Stimulated activated CD4-positive, alpha-beta T cell treated with anti-CD3 and anti-CD28 coated beads, Interleukin-2, amount 100 ng/mL, for 24 hours (primary cell): ENCODE data around the gene DSCAM.

Experiments used
- DNase-seq, 2 donors: peaks; one replicate each; pipeline ENCODE4 v3.0.0-alpha.2; 2020

The DSCAM gene

DNA sequence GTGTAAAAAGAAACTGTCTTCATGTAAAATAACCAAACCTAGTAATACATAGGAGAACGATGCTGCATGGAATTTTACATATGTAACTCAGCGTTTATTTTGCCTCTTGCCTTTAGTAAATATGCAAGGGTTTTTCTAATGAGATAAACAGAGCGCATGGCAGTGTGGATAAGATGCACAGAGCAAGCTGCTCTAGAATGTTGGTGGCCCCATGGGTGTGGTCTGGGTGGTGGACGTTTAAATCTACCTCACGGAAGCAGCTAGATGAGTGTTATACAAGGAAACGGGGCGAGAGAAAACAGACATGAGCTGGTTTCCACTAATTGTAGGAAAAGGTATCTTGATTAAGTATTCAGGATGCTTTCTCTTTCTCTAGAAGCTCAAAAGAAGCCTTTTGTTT is 205.9 kb downstream of the DSCAM start:
- DNase-seq, result no peak

DNA sequence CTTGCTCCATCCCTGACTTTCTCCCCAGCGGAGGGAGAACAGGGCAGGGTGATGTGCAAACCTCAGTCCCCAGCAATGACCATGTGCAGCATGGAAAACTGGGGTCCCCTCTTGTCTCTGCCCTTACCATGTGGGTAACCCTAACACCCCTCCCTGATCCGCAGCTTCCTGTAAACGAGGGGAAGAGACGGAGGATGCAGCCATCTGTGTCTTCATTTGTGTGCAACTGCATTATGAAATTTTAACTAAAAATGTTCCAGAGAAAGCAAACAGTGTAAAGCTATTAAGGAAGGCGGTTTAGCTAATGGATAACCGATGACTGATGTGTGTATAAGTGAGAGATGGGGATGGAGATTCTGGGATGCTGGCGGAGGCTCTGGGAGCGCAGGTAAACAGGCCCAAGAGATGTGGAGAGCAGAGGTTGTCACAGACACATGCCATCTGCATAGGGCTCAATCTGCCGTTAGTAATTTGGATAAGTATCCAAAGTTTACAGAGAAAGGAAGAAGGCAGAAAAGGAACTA is 206.6 kb downstream of the DSCAM start:
- DNase-seq, result no peak

DNA sequence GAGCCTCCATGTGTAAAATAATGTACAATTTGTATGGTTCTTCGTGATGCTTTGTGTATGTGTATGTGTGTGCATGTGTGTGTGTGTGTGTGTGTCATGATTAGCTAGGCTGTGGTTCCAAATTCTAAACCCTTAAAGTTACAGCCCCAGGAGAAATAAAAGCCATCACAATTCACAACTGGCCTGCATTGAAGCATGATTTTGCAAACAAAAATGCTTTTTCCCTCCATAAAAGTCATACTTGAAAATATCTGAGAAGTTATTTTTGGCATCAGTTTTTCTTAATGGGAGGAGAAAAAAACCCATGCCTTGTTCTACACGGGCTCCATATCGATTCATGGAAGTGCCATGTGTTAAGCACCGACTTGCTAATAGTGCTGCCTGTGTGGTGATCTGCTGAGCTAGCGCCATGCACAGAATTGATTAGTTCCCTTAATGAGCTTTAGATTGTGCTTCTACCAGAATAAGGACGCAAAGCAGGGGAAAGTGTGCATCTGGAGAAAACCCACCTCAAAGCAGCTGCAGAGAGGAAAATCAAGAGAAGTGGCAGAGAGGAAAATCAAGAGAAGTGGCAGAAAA is 207.3 kb downstream of the DSCAM start:
- DNase-seq, result no peak

DNA sequence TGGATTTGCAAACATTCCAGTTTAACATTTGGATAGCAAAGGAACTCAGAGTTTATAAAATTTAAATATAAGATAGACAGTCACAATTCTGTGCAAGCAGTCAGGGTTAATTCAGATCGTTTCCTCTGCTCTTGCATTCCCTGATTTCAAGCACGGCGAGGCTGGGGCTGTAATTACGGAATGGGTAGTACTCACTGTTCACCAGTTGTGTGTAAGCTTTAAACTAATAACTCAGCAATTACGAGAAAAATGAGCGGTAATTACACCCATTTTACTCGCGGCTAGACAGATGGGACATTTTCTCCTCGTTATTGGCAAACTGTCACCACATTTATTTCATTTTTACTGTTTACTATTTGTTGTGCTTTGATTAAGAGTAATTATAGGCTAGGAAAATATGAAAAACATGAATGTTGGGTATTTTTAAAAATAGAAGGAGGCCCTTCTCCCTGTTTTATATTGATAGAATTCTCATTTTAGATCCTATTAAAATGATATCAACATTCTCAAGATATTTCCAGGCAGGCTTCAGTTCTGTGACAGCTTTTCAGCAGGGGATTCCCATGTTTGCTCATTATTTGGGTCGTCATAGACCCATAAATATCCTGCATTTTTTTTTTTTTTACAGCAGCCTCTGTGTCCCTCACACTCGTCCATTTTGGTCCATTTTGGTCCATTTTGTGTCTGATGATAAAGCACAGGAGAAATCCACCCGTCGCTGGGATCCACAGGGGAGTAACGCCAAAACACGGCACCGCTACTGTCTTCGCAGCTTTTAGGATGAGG is 208.3 kb downstream of the DSCAM start:
- DNase-seq, result no peak

DNA sequence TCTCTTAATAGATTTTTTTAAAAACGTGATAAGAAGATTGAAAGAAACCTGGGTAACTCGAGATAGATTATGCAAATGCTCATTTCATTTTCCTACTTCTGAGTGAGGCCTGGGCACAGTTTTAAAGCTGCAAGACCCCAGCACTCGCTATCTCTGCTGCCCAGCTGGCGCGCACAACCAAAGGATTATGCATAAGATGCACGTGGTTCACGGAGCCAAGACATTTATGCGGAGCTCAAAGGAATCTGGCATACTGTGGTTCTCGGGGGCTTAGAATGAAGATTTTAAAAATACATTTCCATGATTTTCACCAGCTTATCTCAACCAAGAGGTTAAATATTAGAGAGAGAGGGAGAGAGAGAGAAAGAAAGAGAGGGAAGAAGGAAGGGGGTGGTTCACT is 210.9 kb downstream of the DSCAM start:
- DNase-seq, result no peak

DNA sequence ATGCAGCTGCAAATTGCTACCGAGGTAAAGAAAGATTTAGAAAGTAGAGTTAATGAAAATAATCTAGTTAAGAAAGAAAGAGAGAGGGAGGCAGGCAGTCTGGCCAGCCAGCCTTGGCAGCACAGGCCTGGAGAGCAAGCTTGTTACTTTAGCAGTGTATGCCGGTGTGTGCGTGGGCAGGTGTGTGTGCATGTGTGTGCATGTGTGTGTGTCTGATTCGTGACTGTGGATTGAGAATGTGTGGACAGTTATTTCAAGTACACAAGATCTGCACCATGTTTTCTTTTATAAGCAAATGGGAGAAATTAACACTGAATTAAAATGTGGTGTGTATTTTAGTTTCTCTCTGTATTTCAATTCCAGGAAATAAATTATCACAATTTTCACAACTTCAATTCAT is 211.6 kb downstream of the DSCAM start:
- no peak for DNase-seq

DNA sequence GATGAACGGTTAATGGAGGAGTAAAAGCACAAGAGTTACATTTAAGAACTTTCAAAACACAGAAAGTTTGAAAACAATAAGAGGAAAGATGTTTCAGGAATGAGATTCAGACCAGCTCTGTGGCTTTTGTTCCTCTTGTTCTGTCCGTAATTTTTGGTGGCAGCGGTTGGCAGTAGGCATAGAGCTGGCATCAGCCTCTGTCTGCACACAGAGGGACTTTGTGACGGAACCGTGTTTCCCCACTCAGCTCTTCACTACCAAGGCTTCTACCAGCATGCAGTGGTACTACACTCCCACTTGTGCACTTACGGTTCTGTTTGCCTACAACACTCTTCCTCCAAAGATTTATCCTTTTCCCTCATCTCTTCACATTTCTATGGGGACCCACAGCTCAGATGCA is 212.8 kb downstream of the DSCAM start:
- DNase-seq, result no peak

DNA sequence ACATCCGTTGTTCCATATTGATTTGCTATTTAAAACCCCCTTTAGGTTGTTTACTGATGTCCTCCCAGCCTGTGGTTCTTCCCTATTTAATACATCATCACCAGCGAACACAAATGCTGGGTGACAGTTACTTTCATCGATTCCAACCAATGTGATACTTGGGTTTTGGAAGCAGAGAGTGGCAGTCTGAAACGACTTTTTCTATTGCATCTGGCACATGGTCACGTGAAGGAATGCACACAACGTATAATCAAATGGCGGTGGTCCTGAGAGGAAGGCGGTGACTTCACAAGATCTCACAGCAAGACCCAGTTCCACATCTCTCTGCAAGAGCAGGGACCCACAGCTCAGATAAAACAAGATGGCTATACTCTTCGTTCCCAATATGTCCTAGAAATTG is 213.9 kb downstream of the DSCAM start:
- no peak for DNase-seq

DNA sequence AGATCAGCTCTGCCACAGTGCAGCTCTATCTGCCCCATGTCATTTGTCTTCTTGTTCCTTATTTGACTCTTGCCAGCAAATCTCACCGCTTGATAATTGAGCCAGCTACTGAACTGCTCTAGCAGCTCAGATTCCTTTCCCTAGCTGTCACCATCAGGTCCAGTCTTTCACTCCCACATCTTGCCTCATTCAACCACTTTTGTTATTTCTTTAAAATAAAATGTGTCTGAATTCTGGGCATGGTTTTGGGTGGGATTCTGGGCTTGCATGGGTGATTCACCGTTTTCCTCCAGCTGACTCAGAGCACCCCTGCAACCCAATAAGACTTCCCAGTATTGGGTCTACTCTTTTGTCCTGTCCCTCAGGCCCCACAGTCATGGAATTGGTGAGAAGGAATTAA is 215.7 kb downstream of the DSCAM start:
- no peak for DNase-seq

DNA sequence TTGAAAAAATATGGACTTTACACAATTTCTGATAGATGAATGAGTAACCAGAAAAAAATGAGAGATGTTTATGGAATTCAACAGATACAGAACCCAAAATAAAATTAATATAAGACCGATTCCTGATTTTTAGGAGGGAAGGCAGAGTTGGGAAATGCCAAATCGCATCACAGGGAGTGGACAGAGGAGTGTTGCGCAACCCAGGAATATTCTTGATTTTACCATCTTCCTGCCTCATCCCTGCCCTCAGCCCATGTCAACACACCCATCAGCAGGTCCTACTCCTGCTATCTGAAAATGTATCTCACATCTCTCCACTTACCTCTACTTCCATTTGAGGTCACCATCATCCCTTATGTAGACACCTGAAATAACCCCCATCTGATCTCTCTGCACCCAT is 221.0 kb downstream of the DSCAM start:
- DNase-seq, result no peak

DNA sequence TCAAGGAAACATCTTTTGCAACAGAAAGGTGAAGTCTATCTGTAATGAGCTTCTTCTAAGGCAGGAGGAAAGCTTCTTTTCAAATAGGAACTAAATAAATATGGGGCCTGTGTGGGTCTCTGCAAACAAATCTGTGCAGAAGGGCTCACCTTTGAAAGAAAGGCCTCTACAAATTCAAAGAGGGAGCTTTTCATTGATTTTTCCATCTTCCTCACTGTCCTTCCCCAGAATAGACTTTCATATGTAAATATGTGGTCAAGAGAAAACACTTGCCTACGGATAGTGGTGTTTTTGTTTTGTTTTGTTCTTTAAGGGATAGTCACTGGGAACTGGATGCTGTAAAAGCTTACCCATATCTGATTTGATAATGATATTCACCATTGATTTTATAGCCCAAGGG is 223.4 kb downstream of the DSCAM start:
- DNase-seq, result no peak

DNA sequence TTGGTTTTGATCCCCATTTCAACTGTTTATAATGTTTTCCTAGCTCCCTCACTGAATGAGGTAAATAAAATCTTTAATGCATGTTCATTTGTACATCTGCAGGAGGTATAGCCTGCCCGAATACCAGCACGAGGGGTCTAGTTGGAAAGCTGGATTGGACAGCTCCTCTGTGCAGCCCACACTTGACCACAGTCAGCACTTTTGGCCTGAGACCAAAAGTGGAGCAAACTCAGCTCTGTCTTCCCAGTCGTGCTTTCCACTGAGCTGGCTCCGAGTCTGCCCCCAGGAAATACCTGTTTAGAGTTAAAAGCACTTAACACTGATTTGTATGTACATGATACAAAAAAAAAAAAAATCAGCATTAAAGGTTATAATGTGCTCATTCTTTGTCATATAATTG is 224.4 kb downstream of the DSCAM start:
- no peak for DNase-seq

DNA sequence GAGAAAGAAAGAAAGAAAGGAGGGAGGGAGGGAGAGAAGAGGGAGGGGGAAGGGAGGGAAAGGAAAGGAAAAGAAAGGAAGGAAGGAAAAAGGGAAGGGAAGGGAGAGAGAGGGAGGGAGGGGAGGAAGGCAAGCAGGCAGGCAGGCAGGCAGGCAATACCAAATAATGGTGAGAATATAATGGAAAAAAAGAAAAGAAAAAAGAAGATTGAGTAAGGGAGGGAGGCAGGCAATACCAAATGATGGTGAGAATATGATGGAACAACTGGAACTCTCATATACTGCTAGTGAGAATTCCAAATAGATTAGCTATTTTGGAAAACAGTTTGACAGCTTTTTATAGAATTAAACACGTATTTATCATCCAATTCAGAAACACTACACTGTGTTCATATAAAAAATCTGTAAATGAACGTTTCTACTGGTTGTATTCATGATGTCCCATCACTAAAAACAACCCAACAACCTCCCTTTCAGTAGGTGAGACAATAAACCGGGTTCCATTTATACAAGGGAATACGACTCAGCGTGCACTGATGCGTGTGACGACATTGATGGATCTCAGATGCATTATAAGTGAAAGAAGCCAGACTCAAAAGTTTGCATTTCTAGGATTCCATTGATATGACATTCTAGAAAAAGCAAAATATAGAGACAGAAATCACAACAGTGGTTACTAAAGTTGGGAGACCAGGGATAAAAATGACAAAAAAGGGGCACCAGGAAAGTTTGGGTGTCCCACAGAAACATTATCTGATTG is 226.4 kb downstream of the DSCAM start:
- DNase-seq, result no peak

DNA sequence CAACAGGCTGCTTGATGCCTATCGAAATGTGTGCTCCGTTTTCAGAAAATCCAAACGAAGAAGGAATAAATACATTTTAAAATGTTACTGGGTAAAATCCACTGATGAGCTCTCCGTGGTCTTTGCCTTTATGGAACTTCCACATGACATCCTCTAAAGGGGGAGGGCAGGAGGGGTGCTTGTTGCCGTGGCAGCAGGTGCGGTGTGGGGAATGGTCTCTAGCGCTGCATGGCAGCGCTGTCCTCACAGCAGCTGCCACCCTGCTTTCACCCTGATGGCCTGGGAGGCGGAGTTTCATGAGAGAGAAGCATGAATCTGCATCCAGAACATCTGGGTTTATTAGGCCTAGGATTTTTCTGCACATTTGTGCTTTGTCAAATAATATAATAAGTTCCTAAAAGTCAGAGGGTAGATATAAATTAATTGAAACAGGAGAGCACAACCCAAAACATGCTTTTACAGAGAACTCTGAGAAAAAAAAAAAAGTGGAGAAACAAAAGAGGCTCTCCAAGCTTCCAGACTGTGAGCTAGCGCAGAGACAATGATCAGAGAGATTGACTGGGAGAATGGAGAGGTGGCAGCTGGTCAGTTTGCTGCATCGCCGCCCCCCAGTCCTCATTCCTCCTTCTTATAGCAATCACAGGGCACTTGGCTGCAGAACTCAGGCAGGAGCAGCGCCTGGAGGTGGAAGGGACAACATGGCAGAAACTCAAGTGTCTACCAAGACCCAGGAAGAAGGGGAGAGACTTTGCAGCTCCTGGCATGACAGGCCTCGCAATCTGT is 228.6 kb downstream of the DSCAM start:
- DNase-seq, result no peak

DNA sequence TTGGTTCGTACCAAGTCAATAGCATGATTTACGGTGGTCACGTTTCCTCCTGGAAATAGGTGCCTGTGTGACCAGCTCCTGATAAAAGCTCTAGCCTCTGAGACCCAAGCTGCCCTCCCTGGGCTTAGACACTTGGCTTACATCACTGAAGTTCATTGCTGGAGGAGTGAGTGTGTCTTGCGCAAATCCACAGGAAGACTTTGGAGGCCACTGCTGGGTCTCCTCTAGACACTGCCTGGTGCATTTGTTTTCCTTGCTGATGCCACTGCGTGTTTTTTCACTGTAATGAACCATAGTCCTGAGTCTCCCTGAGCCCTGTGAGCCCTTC is 230.6 kb downstream of the DSCAM start:
- DNase-seq, result no peak

DNA sequence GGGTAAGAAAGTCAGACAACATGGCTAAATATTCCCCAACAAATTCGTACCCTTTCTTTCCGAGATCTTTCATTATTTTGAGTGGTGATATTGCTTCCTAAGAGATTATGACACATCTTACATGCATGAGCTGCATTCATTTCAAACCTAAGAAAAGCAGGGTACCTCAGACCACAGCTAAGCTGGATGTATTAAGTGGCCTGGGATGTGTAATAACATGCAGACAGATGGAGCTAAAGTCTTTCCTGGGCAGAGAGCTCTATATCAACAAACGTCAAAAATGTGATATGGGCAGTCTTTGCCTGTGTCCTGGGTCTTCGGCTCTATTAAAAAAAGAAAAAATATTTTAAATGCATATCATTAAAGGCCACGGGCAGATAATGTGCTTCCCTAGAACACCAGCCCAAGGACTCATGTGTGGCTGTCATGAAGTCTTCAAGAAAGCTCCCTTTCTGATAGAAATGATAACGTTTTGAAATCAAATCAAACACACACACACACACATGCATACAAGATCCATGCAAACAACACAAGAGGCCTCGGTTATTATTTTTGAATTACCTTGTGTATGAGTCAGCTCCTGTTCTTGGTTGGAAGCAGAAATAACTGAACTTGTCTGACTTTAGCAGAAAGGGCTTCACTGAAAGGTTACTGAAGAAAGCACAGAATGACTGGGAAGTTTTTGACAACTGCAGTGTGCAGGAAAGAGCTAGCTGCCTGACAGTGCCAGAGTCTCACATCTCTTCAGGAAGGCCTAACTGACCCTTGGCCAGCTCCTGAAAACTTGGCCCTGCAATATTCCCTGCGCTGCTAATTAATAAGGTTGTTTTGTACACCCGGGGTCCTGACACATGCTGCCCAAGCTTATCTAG is 231.2 kb downstream of the DSCAM start:
- DNase-seq, result no peak

DNA sequence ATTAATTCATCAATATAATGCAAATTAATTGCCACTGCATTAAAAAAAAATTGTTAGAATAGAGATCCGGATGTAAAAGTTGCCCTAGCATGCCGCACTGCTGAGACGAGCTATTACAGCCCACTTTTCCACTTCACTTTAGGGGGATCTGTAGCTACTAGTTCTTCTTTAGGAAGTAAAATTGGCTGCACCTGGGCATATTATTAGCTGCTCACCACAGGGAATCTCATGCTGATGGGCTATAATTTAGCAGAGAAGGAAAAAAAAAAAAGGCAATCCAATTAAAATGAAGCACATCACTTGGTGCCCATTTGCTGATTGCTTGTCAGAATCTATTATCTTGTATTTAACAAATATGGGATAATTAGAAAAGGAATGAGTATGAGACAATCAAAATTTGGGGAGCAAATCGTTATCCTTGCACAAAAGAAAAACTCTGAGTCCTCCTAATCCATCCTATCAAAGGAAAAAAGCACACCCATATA is 233.4 kb downstream of the DSCAM start:
- DNase-seq, result no peak

DNA sequence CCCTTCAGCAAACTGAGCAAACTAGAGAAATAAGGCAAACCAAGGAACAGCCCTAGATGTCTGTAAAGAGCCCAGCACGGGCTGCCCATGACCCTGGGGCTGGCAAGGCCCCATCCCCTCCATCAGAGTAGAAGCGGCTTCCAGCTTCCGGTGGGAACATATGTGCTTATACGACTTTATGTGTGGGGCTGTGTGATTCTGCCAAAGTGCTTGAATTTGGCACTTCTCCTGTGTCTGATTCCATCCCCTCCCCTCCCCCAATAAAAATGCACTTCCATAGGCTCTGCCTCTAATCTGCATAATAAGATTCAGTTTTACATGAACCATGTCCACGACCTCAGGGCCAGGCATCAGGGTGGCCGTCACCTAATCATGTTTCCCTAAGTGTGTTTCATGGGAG is 236.6 kb downstream of the DSCAM start:
- no peak for DNase-seq

DNA sequence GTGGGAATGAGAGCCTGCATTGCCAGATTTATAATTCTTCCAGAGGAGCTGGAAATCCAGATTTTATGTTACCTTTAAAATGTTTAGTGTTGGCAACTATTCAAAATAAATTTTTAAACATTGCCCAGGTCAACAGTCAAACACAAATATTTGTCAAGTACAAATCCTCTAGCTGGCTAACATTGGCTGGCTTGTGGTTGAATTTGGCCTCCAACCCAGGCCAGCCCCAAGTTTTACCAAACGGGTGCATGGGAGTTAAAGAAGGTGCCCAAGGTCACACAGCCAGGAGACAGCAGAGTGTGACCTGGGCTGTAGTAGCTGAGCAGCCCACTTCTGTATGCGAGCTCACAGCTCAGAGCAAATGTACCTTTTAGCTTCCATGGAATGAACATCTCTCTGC is 240.6 kb downstream of the DSCAM start:
- no peak for DNase-seq

DNA sequence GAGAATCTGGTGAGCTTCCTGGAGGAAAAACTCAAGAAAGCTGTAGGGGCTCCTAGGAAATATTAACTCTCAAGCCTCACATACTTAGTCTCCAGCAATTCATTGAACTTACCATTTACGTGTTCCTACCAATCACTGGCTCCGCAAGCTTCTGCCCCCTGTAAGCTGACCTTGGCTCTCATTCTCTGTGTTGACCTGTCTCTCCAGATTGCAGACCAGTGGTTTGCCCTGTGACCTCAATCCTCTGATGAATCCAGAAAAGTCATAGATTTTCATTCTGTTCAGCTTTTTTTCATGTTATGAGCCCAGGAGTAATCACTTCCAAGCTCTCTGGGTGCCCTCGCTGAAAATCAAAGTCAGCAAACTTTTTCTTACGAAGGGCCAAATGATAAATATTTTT is 241.9 kb downstream of the DSCAM start:
- DNase-seq, result no peak

DNA sequence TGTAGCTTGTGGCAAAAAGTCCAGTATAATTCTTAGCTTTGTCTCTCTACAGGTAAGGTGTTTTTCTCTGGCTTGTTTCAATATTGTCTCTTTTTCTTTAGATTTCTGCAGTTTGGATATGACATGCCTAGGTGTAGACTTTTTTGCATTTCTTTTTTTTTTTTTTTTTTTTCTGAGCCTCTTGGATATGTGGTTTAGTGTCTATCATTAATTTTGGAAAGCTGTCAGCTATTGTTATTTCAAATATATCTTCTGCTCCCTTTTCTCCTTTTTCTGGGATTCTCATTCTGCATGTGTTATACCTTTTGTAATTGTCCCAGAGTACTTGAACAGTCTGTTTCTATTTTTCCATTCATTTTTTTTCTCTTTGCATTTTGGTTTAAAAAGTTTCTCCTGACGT is 243.2 kb downstream of the DSCAM start:
- DNase-seq, result no peak

DNA sequence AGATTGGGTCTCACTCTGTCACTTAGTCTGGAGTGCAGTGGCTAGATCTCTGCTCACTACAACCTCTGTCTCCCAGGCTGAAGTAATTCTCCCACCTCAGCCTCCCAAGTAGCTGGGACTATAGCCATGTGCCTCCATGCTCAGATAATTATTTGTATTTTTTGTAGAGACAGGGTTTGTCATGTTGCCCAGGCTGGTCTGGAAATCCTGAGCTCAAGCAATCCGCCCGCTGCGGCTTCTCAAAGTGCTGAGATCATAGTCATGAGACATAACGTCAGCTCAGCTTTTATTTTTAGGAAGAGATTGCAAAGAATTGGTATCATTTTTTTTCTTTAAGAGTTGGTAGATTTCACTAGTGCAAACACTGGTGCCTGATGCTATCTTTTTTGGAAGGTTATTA is 244.9 kb downstream of the DSCAM start:
- no peak for DNase-seq
